ENCODE results near the gene ARL8A. TPM values are rescaled to one million over a fixed set of nuclear protein-coding genes. Genes with fewer than 3 reads are reported as not detected.
"Not testable (repeated sequence)": the region's sequence is repeated elsewhere in the genome, so short reads cannot be mapped to it uniquely, and the experiment has no call there.

The ARL8A gene
- total and polyA plus RNA-seq, 5 donors from 2014 or later: 6.6 to 84.1 (median 7.9) TPM

GRCh38 chr1:202168861-202169260 is 24.3 kb upstream of the ARL8A start:
- H3K27ac Mint-ChIP-seq: peak overlapping the region in 1 of 3 donors; percentile 51

DNA sequence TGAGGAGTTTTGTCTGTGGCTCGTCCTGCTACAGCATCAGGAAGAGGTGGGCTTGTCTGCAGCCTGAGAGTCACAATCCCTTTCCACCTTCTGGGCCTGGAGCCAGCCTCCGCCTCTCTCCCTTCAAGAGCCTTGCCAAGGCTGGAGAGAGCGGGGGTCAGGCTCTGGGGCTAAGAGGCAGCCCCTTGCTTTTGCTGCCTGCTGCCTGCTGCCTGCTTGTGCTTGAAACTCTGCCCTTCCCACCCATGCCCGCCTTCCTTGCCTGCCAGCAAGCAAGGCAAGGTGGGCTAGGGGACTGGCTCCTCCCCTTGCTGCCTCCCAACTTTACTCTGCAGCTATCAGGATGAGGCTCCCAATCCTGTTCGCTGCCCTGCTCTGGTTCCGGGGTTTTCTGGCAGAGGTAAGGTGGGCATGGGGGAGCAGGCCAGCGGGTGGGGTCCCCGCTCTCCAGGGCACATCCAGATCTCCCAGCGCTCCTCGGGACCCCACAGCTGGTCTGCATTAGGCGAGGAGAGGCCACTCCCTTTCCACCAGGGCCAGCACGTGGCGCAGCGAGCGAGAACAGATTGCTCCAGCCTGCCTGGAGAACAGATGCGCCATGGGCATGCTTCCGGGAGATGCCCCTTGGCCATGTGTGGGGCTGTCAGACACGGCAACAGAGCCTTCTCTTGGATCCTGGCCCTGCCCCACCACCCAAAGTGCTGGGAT is 23.3 kb upstream of the ARL8A start:
- peak overlapping the region in 1 of 3 donors; percentile 56 for H3K27ac Mint-ChIP-seq
- H3K4me1 ChIP-seq (ENCODE audit: control insufficient read depth, insufficient read depth, low read length, poor library complexity, severe bottlenecking): peaks cover 34% of the 10 kb centered on the region
- peaks cover 0 to 43% (median 18%) of the 10 kb centered on the region in 4 donors for H3K4me1 Mint-ChIP-seq

More at GRCh38 chr1:202168861-202169260, 24.3 kb upstream of the ARL8A start:
- H3K36me3 ChIP-seq (ENCODE audit: control insufficient read depth, insufficient read depth, low read length): no peaks in the 10 kb centered on the region
- Mint-ChIP-seq H3K9me3 (no peaks in the 10 kb centered on the region), H3K27me3 (no peaks in the 10 kb centered on the region), H3K4me3 (no peak overlapping the region), H3K36me3 (no peaks in the 10 kb centered on the region), H3K4me1 (peaks cover 0 to 33% (median 12%) of the 10 kb centered on the region in 4 donors)
- H3K9me3 ChIP-seq (ENCODE audit: control insufficient read depth in 2 of 2, low read length in 2 of 2): no peaks in the 10 kb centered on the region
- no peak overlapping the region for H3K4me3 ChIP-seq (ENCODE audit: low read depth, low read length)
- H3K27me3 ChIP-seq (ENCODE audit: control insufficient read depth, insufficient read depth, low read length): no peaks in the 10 kb centered on the region
- no peak for ATAC-seq (ENCODE audit: low read depth in 2 of 2)
- H3K27ac ChIP-seq (ENCODE audit: insufficient read depth, low read length, poor library complexity, severe bottlenecking): no peak overlapping the region
- H3K4me1 ChIP-seq (ENCODE audit: control insufficient read depth, insufficient read depth, low read length, poor library complexity, severe bottlenecking): peaks cover 24% of the 10 kb centered on the region
- DNase-seq: no peak

DNA sequence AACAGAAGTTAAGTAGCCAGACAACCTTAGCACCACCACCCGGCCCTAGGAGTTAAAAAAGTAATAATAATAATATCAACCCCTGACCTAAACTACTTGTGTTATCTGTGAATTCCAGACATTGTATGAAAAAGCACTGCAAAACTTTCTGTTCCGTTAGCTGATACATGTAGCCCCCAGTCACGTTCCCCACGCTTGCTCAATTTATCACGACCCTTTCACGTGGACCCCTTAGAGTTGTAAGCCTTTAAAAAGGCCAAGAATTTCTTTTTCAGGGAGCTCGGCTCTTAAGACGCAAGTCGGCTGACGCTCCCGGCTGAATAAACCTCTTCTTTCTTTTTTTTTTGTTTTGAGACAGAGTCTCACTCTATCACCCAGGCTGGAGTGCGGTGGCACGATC is 22.5 kb upstream of the ARL8A start:
- H3K4me1 ChIP-seq (ENCODE audit: control insufficient read depth, insufficient read depth, low read length, poor library complexity, severe bottlenecking): peaks cover 42% of the 10 kb centered on the region
- not testable (repeated sequence) for ATAC-seq (ENCODE audit: low read depth in 2 of 2); H3K9me3 Mint-ChIP-seq; H3K27me3 Mint-ChIP-seq; H3K36me3 ChIP-seq (ENCODE audit: control insufficient read depth, insufficient read depth, low read length); H3K27me3 ChIP-seq (ENCODE audit: control insufficient read depth, insufficient read depth, low read length); H3K36me3 Mint-ChIP-seq; DNase-seq; H3K27ac ChIP-seq (ENCODE audit: insufficient read depth, low read length, poor library complexity, severe bottlenecking); H3K9me3 ChIP-seq (ENCODE audit: control insufficient read depth in 2 of 2, low read length in 2 of 2); H3K4me3 ChIP-seq (ENCODE audit: low read depth, low read length)
- peak overlapping the region in 1 of 4 donors; percentile 60 for H3K4me3 Mint-ChIP-seq
- peak overlapping the region; percentile 56 to 68 (median 58) for H3K27ac Mint-ChIP-seq
- peaks cover 0 to 51% (median 24%) of the 10 kb centered on the region in 4 donors for H3K4me1 Mint-ChIP-seq

More for the DNA sequence above, 23.3 kb upstream of the ARL8A start:
- no peak overlapping the region for H3K27ac ChIP-seq (ENCODE audit: insufficient read depth, low read length, poor library complexity, severe bottlenecking)
- H3K9me3 ChIP-seq (ENCODE audit: control insufficient read depth in 2 of 2, low read length in 2 of 2): no peaks in the 10 kb centered on the region
- no peaks in the 10 kb centered on the region for H3K9me3 Mint-ChIP-seq
- DNase-seq: no peak
- H3K27me3 Mint-ChIP-seq: no peaks in the 10 kb centered on the region
- H3K4me3 ChIP-seq (ENCODE audit: low read depth, low read length): no peak overlapping the region
- H3K36me3 ChIP-seq (ENCODE audit: control insufficient read depth, insufficient read depth, low read length): no peaks in the 10 kb centered on the region
- no peaks in the 10 kb centered on the region for H3K36me3 Mint-ChIP-seq
- no peaks in the 10 kb centered on the region for H3K27me3 ChIP-seq (ENCODE audit: control insufficient read depth, insufficient read depth, low read length)
- no peak for ATAC-seq (ENCODE audit: low read depth in 2 of 2)
- H3K4me3 Mint-ChIP-seq: peak overlapping the region in 1 of 4 donors; percentile 60

GRCh38 chr1:202165942-202166843 is 21.7 kb upstream of the ARL8A start:
- H3K36me3 Mint-ChIP-seq: no peaks in the 10 kb centered on the region
- Histone ChIP-seq H3K27me3 (ENCODE audit: control insufficient read depth, insufficient read depth, low read length) (no peaks in the 10 kb centered on the region), H3K4me1 (ENCODE audit: control insufficient read depth, insufficient read depth, low read length, poor library complexity, severe bottlenecking) (peaks cover 51% of the 10 kb centered on the region), H3K9me3 (ENCODE audit: control insufficient read depth in 2 of 2, low read length in 2 of 2) (no peaks in the 10 kb centered on the region), H3K4me3 (ENCODE audit: low read depth, low read length) (no peak overlapping the region), H3K27ac (ENCODE audit: insufficient read depth, low read length, poor library complexity, severe bottlenecking) (peak overlapping the region; percentile 62), H3K36me3 (ENCODE audit: control insufficient read depth, insufficient read depth, low read length) (no peaks in the 10 kb centered on the region)
- no peak for ATAC-seq (ENCODE audit: low read depth in 2 of 2)
- H3K27me3 Mint-ChIP-seq: no peaks in the 10 kb centered on the region
- H3K27ac Mint-ChIP-seq: peak overlapping the region; percentile 42 to 90 (median 60)
- no peaks in the 10 kb centered on the region for H3K9me3 Mint-ChIP-seq
- peak overlapping the region in 2 of 4 donors; percentile 34 to 70 for H3K4me3 Mint-ChIP-seq
- H3K4me1 Mint-ChIP-seq: peaks cover 0 to 59% (median 29%) of the 10 kb centered on the region in 4 donors
- DNase-seq: no peak

DNA sequence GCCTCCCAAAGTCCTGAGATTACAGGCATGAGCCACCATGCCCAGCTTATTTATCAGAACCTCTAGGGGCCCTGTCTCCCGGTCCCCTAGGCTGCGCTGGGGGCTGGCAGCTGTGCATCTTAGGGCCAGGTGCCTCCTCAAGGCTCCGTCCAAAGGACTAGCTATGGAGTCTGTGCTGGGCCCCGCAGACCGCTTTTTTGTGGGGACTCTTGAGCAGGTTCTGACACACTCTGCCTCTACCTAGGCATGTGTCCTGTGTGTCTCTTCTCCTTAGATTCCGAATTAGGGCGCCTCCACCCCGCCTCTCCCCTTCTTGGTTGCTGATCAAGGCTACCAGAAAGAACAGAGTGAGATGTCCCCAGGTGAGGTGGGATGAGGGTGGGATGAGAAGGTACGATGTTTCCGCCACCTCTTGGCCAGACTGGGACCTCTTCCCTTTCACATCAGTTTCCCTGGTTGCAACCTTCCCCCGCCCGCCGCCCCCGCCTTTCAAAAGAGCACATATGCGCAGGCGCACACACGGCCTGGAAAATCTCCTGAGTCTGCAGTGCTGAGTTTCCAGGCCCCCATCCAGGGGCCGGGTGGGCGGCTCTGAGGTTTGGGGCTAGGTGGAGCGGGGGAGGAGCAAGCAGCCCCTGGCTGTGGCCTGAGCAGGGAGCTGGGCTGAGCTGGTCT is 20.9 kb upstream of the ARL8A start:
- Mint-ChIP-seq H3K27me3 (peaks cover 4% of the 10 kb centered on the region), H3K9me3 (no peaks in the 10 kb centered on the region), H3K4me1 (peaks cover 0 to 67% (median 33%) of the 10 kb centered on the region in 4 donors), H3K4me3 (peak overlapping the region; percentile 70 to 90 (median 78)), H3K27ac (peak overlapping the region; percentile 82 to 96 (median 90)), H3K36me3 (no peaks in the 10 kb centered on the region)
- DNase-seq: no peak
- Histone ChIP-seq H3K27ac (ENCODE audit: insufficient read depth, low read length, poor library complexity, severe bottlenecking) (peak overlapping the region; percentile 62), H3K27me3 (ENCODE audit: control insufficient read depth, insufficient read depth, low read length) (no peaks in the 10 kb centered on the region), H3K36me3 (ENCODE audit: control insufficient read depth, insufficient read depth, low read length) (no peaks in the 10 kb centered on the region), H3K9me3 (ENCODE audit: control insufficient read depth in 2 of 2, low read length in 2 of 2) (no peaks in the 10 kb centered on the region), H3K4me3 (ENCODE audit: low read depth, low read length) (peak overlapping the region; percentile 34), H3K4me1 (ENCODE audit: control insufficient read depth, insufficient read depth, low read length, poor library complexity, severe bottlenecking) (peaks cover 59% of the 10 kb centered on the region)
- ATAC-seq (ENCODE audit: low read depth in 2 of 2): no peak

GRCh38 chr1:202164271-202165037 is 19.9 kb upstream of the ARL8A start:
- H3K9me3 Mint-ChIP-seq: no peaks in the 10 kb centered on the region
- Histone ChIP-seq H3K4me1 (ENCODE audit: control insufficient read depth, insufficient read depth, low read length, poor library complexity, severe bottlenecking) (peaks cover 68% of the 10 kb centered on the region), H3K4me3 (ENCODE audit: low read depth, low read length) (peak overlapping the region; percentile 7), H3K9me3 (ENCODE audit: control insufficient read depth in 2 of 2, low read length in 2 of 2) (no peaks in the 10 kb centered on the region), H3K27ac (ENCODE audit: insufficient read depth, low read length, poor library complexity, severe bottlenecking) (peak overlapping the region; percentile 62), H3K36me3 (ENCODE audit: control insufficient read depth, insufficient read depth, low read length) (no peaks in the 10 kb centered on the region), H3K27me3 (ENCODE audit: control insufficient read depth, insufficient read depth, low read length) (no peaks in the 10 kb centered on the region)
- DNase-seq: peak; percentile 72 to 89 (median 87)
- H3K36me3 Mint-ChIP-seq: peaks cover 2% of the 10 kb centered on the region
- H3K4me1 Mint-ChIP-seq: peaks cover 0 to 77% (median 38%) of the 10 kb centered on the region in 4 donors
- H3K4me3 Mint-ChIP-seq: peak overlapping the region; percentile 70 to 90 (median 78)
- ATAC-seq (ENCODE audit: low read depth in 2 of 2): peak; percentile 81 to 84
- H3K27me3 Mint-ChIP-seq: peaks cover 4% of the 10 kb centered on the region
- H3K27ac Mint-ChIP-seq: peak overlapping the region; percentile 90 to 96 (median 94)
